22Rv1 (cell line): ENCODE results near the gene SUGCT.

Experiments
- H3K27ac ChIP-seq: fragments of 450-650 bp; 2 replicates; pipeline ENCODE4 v1.5.1; 2017
- ZFX ChIP-seq: fragments of 450-650 bp; IDR thresholded peaks from 2 replicates; pipeline ENCODE4 v1.6.1; 2017; ENCODE audit warnings: antibody characterized with exemption, borderline replicate concordance
- TF ChIP-seq, protein P1 (sequence below): fragments of 450-650 bp; IDR thresholded peaks from 2 replicates; pipeline ENCODE4 v1.5.1; 2017; ENCODE audit warnings: mild to moderate bottlenecking

Gene SUGCT

DNA sequence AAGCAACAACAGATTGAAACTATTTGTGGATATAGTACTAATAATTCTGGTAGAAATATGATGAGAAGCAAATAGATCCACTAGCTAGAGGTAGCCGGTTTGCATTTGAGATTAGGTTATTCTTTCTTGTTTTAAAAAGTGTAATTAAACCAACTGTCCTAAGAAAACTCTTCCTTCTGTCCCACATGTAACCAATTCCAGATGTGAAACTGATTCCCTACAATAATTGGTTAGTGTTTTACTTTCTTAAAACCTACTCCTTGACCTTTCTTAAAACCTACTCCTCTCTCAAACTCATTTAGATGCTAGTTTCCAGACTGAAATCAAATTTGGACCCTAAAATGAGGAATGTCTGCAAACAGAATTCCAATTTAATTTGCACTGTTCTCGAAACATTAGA is 521.5 kb downstream of the SUGCT start:
- H3K27ac ChIP-seq = no peak overlapping the region
- TF ChIP-seq, protein P1, sequence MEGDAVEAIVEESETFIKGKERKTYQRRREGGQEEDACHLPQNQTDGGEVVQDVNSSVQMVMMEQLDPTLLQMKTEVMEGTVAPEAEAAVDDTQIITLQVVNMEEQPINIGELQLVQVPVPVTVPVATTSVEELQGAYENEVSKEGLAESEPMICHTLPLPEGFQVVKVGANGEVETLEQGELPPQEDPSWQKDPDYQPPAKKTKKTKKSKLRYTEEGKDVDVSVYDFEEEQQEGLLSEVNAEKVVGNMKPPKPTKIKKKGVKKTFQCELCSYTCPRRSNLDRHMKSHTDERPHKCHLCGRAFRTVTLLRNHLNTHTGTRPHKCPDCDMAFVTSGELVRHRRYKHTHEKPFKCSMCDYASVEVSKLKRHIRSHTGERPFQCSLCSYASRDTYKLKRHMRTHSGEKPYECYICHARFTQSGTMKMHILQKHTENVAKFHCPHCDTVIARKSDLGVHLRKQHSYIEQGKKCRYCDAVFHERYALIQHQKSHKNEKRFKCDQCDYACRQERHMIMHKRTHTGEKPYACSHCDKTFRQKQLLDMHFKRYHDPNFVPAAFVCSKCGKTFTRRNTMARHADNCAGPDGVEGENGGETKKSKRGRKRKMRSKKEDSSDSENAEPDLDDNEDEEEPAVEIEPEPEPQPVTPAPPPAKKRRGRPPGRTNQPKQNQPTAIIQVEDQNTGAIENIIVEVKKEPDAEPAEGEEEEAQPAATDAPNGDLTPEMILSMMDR = no peak
- TF ChIP-seq ZFX = no peak

DNA sequence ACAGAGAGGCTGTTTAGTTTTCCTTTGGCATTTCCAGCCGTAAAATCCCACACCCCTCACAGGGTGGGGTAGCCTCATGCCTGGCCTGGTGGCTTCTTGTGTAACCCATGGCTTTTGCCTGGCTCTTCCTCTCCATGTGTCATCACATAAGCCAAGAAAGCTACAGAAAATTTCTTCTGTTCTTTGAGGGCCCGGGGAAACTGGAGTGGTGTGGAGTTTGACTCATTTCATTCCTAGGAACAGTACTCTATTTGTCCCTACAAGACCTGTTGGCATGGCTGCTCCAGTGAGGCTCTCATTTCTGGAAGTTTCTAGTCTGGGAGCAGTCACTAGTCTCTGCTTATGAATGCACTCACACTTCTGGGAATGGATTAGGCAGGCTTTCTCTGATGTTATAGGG is 523.9 kb downstream of the SUGCT start:
- TF ChIP-seq ZFX = no peak
- TF ChIP-seq, protein P1 = no peak
- H3K27ac ChIP-seq = no peak overlapping the region

DNA sequence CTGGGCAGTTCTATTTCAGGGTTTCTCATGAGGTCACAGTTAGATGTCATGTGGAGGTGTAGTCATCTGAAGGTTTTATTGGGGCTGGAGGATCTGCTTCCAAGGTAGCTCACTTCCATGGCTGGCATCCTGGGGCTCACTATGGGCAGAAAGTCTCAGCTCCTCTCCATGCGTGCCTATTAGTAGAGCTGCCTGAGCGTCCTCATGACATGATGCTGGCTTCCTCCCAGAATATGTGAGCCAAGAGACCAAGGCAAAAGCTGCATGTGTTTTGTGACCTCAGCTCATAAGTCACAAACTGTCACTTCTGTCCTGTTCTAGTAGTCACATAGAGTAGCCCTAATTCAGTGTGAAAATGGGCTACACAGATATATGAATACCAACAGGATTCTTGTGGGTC is 524.4 kb downstream of the SUGCT start:
- TF ChIP-seq, protein P1 = no peak
- no peak for TF ChIP-seq ZFX
- H3K27ac ChIP-seq = no peak overlapping the region

DNA sequence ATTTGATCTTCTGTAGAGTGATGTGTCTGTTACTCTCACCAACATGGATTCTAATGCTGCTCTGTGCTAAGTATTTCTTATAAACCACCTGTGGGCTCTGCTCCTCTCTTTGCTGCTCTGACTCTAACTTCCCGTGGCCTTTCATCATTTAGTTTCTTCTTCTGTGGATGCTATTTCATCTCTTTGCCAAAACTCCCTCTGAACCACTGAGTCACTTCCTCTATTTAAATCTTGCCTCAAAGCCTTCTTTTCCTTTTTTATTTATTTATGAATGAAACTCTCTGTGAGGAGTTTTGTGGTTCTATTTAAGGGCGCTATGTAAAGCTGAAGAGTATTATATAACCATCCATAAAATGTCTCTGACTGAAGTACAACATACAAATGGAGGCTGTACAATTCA is 538.5 kb downstream of the SUGCT start:
- no peak overlapping the region for H3K27ac ChIP-seq
- TF ChIP-seq, protein P1 = no peak
- no peak for TF ChIP-seq ZFX

DNA sequence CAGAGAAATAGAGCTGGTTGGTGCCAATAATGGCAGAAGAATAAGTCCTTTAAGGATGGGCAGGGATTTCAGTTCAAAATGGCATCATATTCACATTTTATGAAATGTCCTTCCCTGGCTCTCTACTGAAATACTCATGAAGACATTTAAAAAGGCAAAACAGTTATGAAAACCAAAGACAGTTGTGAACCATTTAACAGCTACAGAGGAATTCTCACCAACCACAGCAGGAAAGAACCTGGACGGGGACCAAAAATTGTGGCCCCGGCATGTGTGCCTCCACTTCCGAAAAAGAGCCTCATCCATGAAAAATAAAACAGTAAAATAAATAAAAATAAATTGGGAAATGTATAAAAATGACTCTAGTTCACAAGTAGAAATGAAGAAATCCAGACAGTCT is 539.5 kb downstream of the SUGCT start:
- TF ChIP-seq, protein P1 = no peak
- TF ChIP-seq ZFX = no peak

DNA sequence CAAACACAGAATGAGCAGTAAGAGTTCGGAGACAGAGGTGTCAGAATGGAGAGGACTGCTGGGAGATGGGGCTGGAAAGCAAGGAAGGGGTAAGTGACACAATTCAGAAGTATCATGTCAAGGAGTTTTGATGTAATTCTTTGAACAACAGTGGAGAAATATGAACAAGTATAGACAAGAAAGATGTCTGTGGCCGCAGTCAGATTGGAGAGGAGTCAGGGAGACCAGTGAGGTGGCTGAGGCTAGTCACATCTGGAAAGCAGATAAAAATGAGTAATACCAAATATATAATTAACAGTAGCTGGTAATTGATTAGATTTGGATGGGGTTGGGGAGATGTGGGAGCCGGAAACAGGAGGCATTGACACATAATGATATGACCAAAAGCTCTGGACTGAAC is 540.9 kb downstream of the SUGCT start:
- H3K27ac ChIP-seq = no peak overlapping the region
- TF ChIP-seq, protein P1 = no peak
- no peak for TF ChIP-seq ZFX

More for the DNA sequence above, 539.5 kb downstream of the SUGCT start:
- no peak overlapping the region for H3K27ac ChIP-seq

DNA sequence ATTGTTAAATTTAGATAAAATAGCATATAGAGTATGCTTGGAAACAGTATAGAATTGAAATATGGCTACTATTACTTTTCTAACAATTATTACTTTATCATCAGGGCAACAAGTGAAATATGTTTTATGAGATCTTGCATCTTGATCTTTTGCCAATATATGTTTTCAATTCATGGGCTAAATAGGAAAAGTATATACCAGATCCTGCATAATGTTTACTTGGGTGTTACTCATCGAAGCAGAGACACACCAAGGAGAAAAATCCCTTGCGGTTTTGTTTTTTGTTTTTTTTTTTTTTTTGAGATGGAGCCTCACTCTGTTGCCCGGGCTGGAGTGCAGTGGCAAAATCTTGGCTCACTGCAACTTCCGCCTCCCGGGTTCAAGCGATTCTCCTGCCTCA is 541.4 kb downstream of the SUGCT start:
- no peak overlapping the region for H3K27ac ChIP-seq
- TF ChIP-seq ZFX = no peak
- TF ChIP-seq, protein P1 = no peak

DNA sequence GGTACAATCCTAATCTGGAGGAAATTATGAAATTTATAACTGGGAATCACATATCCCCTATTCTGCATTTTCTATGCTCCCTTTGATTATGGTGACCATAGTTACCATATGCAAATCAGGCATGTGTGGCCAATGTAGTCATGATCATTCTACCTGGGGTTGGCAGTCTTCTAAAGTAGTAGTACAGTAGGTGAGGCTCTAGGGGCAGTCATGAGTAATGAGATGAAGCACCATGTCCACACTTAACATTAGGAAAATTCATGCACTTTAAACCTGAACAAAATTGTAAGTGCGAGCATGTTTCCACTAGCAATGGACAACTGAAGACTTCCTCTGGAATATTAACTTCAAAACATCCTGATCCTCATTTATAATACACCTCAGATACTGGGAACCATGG is 545.9 kb downstream of the SUGCT start:
- TF ChIP-seq ZFX = no peak
- TF ChIP-seq, protein P1 = peak; percentile 81
- no peak overlapping the region for H3K27ac ChIP-seq
